Mesenteric fat pad (tissue), 1 donor: ENCODE data around the gene USP9X. TPM values are rescaled to one million over a fixed set of nuclear protein-coding genes. Genes with fewer than 3 reads are reported as not detected.
"Not testable (repeated sequence)": the region's sequence is repeated elsewhere in the genome, so short reads cannot be mapped to it uniquely, and the experiment has no call there.

Source experiments
- DNase-seq: peaks from one replicate; pipeline ENCODE4 v3.0.0-alpha.2; 2020; ENCODE audit warnings: low spot score
- total RNA-seq: library from RNA; stranded (reverse); fragmentation: NEBNext Ultra II Directional; extraction: Animal tissue kit (Norgen Biotek cat#: 25700); gene quantifications from one replicate; pipeline ENCODE4 v1.2.1, GENCODE V29; 2021
- donor health status: DM: yes; HTN: yes; CAD: no.

USP9X gene
- total RNA-seq, 1 donor from 2014 or later, result 97.2 TPM

DNA sequence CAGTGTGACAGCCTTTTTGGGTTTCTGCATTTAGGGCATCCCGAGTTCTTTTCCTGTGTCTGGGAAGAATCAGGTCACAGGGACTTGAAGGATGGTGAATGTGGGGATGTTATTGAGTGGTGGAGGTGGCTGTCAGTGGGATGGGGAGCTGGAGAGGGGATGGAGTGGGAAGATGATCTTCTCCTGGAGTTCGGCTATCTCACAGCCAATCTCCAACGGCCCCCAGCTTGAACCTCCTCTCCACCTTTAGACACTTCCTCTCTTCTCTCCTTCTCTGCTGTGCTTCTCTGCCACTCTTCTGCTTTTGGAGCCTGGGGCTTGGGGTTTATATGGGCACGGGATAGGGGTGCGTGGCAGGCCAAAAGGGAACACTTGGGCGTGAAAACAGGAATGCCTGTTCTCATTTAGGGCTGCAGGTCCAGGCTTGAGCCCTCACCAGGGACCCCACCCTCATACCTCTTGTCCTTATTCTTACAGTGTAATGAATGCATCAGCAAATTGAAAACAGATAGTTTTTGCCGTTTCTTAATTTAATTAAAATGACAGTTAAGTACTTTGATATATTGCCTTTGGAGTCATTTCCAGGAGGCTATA lies 37.5 kb downstream of the USP9X start:
- no peak for DNase-seq

DNA sequence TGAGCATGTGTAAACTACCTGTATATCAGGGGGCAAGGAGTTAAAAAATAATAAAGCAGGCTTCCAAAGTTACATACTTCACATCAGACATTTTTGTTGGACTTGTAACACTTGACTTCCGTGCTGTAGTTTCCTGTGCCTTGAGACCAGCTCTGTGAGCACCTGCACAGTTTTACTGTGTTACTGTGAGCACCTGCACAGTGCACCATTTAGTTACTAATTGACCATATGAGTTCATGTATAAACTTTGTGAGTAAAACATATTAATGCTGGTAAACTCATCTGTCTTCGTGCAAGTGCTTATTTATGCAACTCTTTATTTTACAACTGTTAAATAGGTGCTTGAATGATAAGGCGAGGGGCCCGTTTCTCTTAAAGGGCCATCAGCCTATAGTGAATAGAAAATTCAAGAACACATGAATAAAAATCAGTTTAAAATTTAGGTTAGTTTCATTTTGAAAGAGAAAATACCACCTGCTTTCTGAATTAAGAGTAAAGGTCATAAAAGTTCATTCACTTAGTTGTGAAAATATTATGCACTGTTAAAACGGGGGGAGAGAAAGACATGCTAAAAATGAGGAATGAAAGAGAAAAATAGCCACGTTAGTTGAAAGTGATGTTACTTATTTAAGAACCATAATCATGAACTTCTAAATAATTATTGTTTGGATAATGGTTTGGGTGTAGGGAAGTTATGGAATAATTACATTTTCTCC lies 42.4 kb downstream of the USP9X start:
- no peak for DNase-seq

DNA sequence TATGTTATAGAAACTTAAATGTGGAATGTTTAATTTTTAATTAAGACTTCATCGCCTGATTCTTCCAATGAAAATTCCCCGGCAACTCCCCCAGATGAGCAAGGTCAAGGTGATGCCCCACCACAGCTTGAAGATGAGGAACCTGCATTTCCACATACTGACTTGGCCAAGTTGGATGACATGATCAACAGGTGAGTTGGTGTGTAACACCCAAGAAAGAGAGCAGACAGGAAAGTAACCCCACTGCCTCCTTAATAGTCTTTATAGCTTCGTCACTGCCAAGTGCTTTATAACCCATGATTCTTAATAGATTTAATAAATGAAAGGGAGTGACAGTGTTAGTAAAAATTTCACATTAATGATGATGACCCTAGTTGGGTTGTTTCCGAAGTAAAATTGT lies 43.7 kb downstream of the USP9X start:
- no peak for DNase-seq

DNA sequence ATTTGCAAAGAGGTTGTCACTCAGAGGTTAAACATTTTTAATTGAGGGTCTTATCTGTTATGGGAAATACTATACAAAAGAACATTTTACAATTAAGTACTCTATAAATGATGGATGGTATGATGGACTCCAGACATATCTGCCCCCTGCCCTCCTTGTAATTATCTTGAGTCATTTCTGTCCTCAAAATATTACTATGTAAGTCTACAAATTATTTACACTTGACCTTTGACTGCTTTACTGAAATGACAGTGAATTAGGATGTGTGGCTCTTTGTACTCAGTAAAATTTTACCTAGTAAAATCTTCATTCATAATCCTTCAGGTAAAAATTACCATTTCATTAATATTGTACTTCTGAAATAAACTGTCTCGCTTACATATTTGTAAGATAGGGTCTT lies 46.5 kb downstream of the USP9X start:
- DNase-seq, result no peak

DNA sequence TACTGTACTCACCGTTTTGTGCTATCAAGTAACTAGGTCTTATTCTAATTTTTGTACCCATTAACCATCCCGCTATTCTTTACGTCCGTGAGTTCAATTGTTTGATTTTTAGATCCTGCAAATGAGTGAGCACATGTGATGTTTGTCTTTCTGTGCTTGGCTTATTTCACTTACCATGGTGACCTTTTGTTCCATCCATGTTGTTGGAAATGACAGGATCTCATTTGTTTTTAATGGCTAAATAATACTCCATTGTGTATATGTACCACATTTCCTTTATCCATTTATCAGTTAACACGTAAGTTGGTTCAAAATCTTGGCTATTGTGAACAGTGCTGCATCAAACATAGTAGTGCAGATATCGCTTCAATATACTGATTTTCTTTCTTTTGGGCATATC lies 48.3 kb downstream of the USP9X start:
- DNase-seq, result no peak

DNA sequence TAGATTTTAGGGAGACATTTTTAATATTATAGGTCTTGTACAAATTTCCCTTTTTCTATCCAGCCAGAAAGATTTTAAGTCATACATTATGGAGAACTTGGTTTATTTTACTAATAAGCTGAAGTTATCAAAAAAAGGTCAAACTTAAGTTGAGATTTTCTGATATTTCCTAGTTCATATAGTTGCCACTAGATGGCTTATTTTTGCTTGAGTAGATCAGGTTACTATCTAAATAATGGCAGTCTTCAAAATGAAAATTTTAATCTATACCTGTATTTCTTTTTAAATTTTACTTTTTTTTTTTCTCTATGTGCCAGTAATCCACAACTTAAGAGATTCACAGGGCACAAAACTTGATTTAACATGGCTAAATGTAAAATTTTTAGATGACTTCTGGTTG lies 52.3 kb downstream of the USP9X start:
- no peak for DNase-seq

DNA sequence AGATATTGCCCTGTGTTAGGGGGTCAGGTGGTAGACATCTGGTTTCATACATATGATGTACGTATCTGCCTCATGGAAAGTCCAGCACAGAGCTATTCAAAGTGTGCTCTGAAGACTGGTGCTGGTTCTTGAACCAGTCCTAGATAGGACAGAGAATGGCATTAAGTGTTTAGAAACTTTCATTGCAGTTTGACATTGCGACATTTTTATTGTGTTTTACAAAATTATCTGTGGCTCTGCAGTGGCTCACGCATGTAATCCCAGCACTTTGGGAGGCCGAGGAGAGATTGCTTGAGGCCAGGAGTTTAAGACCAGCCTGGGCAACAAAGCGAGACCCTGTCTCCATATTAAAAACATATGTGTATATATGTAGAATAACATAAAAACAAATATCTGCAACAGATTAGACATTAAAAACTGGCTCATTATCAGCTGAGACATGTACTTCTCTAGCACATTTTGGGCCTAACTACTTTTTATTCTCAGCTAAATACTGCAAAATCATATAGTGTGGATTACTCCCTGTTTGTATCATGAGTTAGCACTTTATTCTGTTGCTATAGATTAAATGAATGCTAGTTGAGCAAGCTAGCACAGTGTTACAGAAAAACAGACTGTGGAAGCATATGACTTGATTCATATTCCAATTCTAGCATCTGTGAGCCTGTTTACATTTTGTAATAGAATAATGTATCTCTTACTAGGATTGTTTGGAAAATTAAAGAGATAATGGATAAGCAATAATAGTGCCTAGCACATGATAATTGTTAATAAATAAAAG lies 57.1 kb downstream of the USP9X start:
- DNase-seq, result no peak

DNA sequence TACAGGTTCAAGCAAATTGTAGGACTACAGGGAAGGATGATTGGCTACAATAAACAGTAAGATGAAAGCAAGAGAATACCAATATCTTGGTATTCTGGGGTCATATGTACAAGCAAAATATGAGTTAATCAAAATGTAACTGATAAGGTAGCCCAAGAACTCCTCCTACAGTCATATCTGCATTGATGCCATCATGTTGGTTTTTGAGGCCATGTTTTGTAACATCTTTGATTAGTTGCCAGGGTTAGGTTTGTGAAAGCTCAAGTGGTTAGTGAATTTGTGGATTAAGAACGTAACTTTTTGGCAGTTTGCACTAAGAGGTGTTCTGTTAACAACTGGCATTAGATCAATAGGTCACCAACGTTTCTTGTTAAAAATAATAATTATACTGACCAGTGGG lies 59.6 kb downstream of the USP9X start:
- no peak for DNase-seq

DNA sequence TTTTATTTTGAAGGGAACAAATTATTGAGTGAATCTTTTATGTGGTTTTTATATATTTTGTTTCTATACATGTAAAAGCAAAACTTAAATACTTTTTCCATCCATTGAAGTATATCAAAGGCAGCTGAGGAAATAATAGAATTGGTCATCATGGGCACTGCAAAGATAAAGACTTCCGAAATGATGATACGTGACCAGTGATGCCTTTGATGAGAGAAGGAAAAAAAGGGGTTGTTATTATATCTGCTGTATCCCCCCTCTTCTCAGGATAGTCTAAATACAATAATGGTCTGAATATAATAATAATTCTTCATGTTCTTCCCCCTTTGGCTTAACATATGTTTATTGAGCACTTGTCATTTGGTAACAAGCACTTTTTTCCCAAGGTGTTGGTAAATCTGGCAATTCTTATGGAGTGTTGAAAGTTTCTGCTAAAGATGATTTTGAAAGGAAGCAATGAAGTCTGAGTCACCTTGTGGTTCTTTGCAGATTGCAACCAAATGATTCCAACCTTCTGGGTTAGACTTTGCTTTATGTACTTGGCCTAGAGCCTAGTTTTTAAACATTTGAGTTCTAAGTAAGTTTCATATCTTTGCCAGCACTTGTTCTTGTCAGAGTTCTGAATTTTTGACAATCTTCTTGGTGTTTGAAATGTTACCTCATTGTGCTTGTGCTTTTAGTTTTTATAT lies 60.8 kb downstream of the USP9X start:
- DNase-seq, result no peak

DNA sequence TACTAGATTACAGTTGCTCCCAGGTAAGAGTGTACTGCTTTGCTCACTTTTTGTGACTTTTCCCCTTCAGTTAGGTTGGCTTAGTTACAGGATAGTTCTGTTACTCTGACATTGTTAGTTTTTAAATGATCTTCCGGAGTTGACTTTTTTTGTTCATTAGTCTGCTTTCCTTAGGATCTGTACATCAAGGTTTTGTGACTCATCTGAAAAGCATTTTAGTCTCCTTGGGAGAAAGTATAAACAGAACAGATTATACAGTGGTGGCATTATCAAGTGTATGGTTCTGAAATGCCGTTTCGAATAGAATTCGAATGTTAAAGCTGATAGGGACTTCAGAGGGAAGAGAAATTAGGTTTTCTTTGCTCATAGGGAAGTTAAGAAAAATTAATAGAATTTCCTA lies 63.3 kb downstream of the USP9X start:
- no peak for DNase-seq

DNA sequence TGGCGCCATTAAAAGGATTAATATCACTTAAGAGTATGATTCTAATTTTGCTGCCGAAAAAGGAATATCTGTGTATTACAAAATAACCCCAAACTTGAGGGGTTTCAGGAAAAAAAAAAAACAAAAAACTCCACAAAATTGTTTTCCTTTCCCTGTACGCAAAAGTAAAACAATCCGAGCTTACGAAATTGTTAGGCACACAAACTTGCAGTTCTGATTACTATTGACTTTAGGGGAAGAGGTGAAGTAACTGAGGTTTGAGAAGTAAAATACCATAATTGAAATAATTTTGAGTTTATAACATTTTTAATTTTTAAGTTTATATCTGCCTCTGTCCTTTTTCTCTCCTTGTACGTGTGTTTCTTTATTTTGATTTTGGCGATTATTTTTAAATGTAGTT lies 64.8 kb downstream of the USP9X start:
- no peak for DNase-seq

DNA sequence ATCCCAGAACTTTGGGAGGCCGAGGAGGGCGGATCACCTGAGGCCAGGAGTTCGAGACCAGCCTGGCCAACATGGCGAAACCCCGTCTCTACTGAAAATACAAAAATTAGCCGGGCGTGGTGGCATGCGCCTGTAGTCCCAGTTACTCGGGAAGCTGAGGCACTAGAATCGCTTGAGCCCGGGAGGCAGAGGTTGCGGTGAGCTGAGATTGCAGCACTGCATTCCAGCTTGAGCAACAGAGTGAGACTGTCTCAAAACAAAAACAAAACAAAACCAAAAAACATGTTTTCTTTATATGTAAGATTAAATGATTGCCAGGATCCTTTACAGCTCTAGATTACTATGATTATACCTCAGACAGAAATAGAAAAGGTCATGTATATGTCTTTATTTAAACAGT lies 66.5 kb downstream of the USP9X start:
- DNase-seq, result not testable (repeated sequence)

DNA sequence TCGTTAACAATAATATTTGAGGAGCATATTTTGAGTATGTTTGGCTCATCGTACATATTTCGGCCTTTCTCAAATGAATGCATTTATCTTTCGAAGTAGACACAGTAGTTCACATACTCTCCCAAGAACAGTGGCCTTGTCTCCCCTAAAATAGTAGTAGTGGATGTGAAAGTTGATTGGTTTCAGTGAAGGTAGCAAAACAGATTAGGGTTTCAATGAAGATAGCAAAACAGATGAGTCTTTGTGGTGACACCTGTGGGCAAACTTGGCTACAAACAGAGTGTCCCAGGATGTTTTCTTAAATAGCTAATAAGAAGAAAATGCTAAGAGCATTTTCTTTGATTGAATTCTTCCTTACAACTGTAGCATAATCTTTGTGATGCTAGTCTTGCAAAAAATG lies 67.0 kb downstream of the USP9X start:
- no peak for DNase-seq

DNA sequence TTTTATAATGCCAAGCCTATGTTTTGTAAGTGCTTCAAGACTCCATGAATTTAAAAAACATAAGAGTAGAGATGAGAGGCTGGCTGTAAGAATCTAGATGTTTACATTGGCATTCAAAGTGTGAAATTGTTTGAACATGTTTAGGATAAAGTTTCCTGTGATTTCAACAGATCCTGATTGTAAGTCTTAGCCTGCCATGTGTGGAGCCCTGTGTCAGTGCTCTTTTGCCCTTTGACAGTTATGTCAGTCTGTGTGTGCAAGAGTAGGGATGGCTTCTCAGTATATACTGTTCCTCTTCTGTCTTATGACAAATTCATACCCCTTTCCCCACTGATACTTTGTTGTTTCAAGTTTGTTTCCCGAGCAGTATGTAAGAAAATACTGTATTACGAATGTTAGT lies 68.2 kb downstream of the USP9X start:
- DNase-seq, result no peak

DNA sequence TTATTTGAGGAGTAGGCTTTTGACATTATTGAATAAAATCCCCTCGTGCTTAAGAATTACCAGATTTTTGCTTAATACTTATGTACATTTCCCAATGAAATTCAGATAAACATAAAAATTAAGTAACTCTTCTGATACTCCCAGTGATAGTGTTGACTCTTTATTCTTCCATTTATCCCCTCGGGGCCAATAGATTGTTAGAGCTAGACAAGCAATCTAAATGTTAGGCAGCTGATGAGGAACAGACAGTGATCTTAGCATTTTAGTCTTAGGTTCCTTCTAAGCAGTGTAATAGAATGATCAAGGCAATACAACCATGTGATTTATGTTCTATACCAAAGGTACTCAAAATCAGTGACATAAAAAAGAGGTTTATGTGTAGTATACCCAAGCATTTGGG lies 68.7 kb downstream of the USP9X start:
- DNase-seq, result no peak

DNA sequence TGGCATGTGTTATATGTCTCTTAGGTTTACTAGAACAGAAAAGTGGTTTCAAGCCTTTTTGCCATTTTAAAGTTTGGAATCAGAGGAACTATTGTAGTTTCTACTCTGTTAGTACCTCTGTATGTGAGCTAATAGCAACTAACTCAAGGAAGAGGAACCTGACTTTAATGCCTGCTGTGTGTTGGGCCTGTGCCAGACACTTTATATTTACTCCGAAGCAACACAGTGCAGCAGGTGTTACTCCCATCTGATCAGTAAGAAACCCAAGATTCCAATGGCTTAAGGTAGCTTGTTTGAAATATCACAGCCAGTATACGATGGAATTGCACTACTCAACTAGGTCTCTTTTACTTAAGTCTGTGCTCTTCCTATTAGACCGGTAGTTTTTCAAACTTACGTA lies 79.2 kb downstream of the USP9X start:
- no peak for DNase-seq

DNA sequence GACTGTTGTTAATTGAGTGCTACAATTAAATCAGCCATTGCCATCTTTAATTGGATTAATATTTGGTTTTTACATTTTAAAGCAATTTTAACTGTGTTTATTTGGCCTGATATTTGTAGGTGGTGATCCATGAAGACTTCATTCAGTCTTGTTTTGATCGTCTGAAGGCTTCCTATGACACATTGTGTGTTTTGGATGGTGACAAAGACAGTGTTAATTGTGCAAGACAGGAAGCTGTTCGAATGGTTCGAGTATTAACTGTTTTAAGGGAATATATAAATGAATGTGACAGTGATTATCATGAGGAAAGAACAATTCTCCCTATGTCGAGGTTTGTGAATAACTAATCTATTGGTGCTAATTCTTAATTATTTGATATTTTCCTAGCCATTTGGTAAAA lies 82.6 kb downstream of the USP9X start:
- no peak for DNase-seq

DNA sequence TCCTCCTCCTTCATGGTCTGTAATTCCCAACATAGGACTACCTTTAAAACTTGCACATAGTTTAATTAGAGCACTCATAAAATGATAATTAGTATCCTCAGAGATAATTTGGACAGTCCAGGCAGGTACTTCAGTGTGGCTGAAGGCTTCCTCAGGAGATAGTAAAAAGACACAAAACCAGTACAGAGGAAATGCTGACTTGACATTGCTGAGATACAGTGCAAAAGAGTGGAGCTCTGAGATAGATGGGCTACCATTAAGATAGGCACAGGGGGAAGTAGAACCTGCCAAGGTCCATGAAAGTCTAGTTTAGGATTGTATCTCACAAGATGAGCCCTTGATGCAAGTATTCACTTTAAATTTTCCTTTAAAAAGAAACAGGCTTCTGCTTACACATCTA lies 91.0 kb downstream of the USP9X start:
- DNase-seq, result no peak

DNA sequence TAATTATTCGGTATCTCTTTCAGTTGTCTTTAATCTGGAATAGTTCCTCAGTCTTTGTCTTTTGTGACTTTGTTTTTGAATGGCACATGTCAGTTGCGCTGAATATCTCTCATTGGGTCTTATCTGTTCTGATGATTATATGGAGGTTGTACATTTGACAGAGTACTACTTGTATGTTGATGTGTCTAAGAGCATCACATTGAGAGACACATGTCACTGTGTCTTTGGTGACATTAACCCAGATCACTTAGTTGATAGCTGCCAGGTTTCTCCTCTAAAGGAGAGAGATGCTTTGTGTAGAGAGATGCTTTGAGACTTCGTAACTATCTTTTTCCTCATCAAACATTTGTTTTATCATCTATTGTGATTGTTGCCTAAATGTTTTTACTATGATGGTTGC lies 92.1 kb downstream of the USP9X start:
- DNase-seq, result no peak

DNA sequence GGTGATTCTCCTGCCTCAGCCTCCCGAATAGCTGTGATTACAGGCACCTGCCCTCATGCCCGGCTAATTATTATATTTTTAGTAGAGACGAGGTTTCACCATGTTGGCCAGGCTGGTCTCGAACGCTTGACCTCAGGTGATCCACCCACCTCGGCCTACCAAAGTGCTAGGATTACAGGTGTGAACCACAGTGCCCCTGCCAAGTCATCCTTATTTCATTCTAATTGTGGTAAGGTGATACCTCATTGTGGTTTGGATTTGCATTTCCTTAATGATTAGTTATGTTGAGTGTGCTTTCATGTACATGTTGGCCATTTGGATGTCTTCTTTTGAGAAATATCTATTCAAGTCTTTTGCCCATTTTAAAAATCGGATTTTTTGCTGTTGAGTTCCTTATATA lies 93.0 kb downstream of the USP9X start:
- no peak for DNase-seq

DNA sequence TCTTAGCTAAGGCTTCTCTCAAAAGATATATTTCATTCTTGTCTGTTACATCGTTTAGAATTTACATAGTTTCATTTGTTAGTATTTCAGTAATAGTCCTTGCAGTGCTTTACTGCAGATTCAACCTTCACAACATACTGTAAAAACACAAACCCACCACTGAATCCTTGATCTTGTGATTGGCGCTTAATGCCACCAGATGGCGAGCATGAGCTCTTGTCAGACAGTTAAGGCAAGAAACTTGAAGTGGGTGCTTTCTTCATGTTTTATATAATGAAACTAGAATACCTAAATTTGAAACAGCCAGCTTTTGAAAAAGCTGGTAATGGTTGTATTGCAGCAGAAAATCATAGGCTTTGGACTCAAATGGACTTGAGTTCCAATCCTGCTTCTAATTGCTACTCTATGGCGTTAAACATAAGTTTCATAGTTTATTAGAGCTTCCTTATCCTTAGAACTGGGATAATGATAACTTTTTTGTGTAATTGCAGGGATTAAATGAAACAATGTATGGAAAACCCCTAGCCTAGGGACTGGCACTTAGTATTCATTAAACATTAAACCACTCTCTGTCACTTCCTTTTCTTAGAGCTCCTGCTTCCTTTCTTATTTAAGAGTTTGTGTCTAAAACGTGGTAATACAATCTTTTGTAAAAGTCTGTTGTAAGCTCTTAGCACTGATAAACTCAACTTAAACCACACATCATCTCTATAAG lies 95.1 kb downstream of the USP9X start:
- no peak for DNase-seq
